Esophagus muscularis mucosa (tissue), 4 donors: Measurements from ENCODE around the gene PLXNA4.

Experiments used
- CTCF ChIP-seq, 3 experiments: fragments of 200-600 bp in 2 of 3; fragments of 450-650 bp in 1 of 3; sonication (generic) in 2 of 3; IDR thresholded peaks; one replicate each; pipeline ENCODE4 v1.5.1; 2017 to 2019; ENCODE audit warnings: antibody characterized with exemption in 3 of 3, mild to moderate bottlenecking in 2 of 3, moderate library complexity in 1 of 3
- EP300 ChIP-seq: sonication (generic); formaldehyde crosslinking; IDR thresholded peaks from one replicate; pipeline ENCODE4 v1.6.1; 2017; ENCODE audit warnings: antibody characterized with exemption
- POLR2A ChIP-seq: fragments of 450-650 bp; IDR thresholded peaks from one replicate; pipeline ENCODE4 v1.6.1; 2017; ENCODE audit warnings: antibody characterized with exemption, moderate library complexity, mild to moderate bottlenecking, low read depth
- POLR2AphosphoS5 ChIP-seq, 2 donors: sonication (generic); formaldehyde crosslinking; IDR thresholded peaks; one replicate each; pipeline ENCODE4 v1.6.1; 2017; ENCODE audit warnings: antibody characterized with exemption in 2 of 2

GRCh38 chr7:132476541-132476940, 99.7 kb downstream of the PLXNA4 start:
- TF ChIP-seq POLR2AphosphoS5 (IDR thresholded peaks at IDR 0.05): no peak
- TF ChIP-seq CTCF (IDR thresholded peaks at IDR 0.05): no peak
- no peak for TF ChIP-seq POLR2A
- TF ChIP-seq EP300: no peak
